Measurements from ENCODE around the gene PRRX2.

PRRX2 gene

GRCh38 chr9:129637102-129637501 lies 28.3 kb upstream of the PRRX2 start:
- no peak for DNase-seq

GRCh38 chr9:129637673-129638439 lies 27.6 kb upstream of the PRRX2 start:
- DNase-seq, result no peak

GRCh38 chr9:129639034-129639630 lies 26.3 kb upstream of the PRRX2 start:
- DNase-seq, result no peak

- DNase-seq, result no peak
These were observed 25.7 kb upstream of the PRRX2 start for GRCh38 chr9:129639756-129640085.

- DNase-seq, result no peak
These were observed 25.2 kb upstream of the PRRX2 start for GRCh38 chr9:129640086-129640870.

GRCh38 chr9:129640871-129641749 lies 24.3 kb upstream of the PRRX2 start:
- no peak for DNase-seq

- peak; percentile 92 for DNase-seq
These were observed 23.5 kb upstream of the PRRX2 start, which contains the start of gene ASB6 for GRCh38 chr9:129641750-129642585. ASB6 (minus strand) TSS chr9:129642151; CDS start chr9:129641999, 152 bp downstream.

- DNase-seq, result no peak
These were observed 21.7 kb upstream of the PRRX2 start for GRCh38 chr9:129643706-129644105.

GRCh38 chr9:129644365-129644764 lies 21.1 kb upstream of the PRRX2 start:
- DNase-seq, result no peak

- DNase-seq, result no peak
These were observed 20.5 kb upstream of the PRRX2 start for GRCh38 chr9:129644902-129645301.

GRCh38 chr9:129646252-129646651 lies 19.2 kb upstream of the PRRX2 start:
- DNase-seq, result no peak

GRCh38 chr9:129646654-129647053 lies 18.8 kb upstream of the PRRX2 start:
- no peak for DNase-seq

- DNase-seq, result no peak
These were observed 17.8 kb upstream of the PRRX2 start for GRCh38 chr9:129647635-129648034.

- DNase-seq, result no peak
These were observed 17.2 kb upstream of the PRRX2 start for GRCh38 chr9:129648092-129648763.

GRCh38 chr9:129648764-129649115 lies 16.7 kb upstream of the PRRX2 start:
- no peak for DNase-seq

GRCh38 chr9:129649726-129650679 lies 15.4 kb upstream of the PRRX2 start:
- no peak for DNase-seq

- no peak for DNase-seq
These were observed 14.7 kb upstream of the PRRX2 start for GRCh38 chr9:129650680-129651235.

GRCh38 chr9:129653823-129654553 lies 11.5 kb upstream of the PRRX2 start:
- no peak for DNase-seq

GRCh38 chr9:129654554-129655040 lies 10.8 kb upstream of the PRRX2 start:
- DNase-seq, result no peak
